ENCODE results near the gene USP22.
"Not testable (repeated sequence)": the region's sequence is repeated elsewhere in the genome, so short reads cannot be mapped to it uniquely, and the experiment has no call there.

Gene USP22

GRCh38 chr17:20989991-20990855 lies 52.6 kb downstream of the USP22 start:
- DNase-seq (ENCODE audit: low read depth, low spot score): no peak

GRCh38 chr17:20989481-20989880 lies 53.3 kb downstream of the USP22 start:
- DNase-seq (ENCODE audit: low read depth, low spot score): no peak

DNA sequence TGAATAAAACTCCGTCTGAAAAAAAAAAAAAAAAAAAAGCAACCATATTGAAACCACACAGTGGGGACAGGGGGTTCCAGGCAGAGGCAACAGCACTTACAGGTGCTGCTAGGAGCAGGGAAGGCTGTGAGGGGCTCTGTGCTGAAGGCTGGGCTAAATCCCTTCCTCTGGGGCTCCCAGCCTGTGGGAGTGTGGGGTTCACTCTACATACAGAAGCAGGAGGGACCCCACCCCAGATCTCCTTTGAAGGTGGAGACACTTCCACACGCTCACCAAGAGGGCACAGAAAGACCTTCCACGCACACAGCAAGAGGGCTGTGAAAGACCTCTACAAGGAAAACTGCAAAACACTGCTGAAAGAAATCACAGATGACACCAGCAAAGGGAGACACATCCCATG lies 53.9 kb downstream of the USP22 start:
- no peak for DNase-seq (ENCODE audit: low read depth, low spot score)

- DNase-seq (ENCODE audit: low read depth, low spot score): no peak
These were observed 54.7 kb downstream of the USP22 start for GRCh38 chr17:20988001-20988636.

DNA sequence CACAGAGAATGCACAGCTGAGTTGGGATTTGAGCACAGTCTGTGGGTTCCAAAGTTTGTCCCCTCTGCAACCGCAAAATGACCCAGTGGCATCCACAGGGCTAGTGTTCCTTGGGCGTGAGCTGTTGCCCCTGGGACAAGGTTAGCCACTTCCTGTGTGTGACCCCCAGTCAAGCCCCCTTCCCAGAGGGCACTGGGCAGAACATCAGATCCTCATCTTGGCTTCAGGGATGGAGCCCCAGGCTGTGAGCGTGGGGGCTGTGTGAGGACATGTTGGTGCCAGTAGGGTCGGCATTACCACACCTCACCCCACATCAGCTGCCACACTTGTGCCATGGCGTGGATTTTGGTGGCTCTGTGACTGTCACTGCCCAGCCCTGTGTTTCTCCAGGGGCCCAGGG lies 55.3 kb downstream of the USP22 start:
- no peak for DNase-seq (ENCODE audit: low read depth, low spot score)

DNA sequence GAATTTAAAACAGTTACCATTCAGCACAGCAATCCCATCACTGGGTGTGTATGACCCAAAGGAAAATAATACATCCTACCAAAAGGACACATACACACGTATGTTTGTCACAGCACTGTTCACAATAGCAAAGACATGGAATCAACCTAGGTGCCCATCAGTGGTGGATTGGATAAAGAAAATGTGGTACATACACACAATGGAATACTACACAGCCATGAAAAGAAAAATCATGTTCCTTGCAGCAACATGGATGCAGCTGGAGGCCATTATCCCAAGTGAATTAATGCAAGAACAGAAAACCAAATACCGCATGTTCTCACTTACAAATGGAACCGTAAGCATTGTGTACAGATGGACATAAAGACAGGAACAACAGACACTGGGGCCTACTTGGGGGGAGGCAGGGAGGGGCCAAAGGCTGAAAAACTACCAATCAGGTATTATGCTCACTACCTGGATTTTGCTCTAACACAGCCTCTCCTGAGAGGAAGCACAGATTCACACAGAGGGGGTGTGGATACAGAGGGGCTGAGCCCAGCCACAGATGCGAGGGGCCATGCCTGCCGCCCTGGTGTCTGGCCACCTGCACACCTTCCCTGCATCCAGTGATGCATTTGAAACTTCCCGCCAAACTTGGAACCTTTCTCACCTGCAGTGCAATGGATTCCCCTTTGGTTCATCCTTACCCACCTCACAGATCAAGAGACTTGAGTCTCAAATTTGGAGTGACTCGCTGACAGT lies 55.9 kb downstream of the USP22 start:
- no peak for DNase-seq (ENCODE audit: low read depth, low spot score)

DNA sequence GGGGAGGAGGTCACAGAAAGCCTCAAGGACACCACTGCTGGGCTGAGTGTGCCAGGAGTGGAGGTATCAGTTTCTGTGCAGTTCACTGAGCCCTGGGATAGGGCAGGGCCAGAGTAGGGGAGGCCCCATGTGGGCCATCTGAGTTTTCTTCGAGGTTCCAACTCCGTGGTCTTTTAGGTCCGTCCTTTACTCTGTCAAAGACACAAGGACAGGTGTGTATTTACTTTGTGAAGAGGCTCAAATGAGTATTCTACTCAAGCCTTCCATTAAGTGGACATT lies 59.5 kb downstream of the USP22 start:
- no peak for DNase-seq (ENCODE audit: low read depth, low spot score)

- DNase-seq (ENCODE audit: low read depth, low spot score): no peak
These were observed 60.0 kb downstream of the USP22 start for GRCh38 chr17:20982589-20983358.

DNA sequence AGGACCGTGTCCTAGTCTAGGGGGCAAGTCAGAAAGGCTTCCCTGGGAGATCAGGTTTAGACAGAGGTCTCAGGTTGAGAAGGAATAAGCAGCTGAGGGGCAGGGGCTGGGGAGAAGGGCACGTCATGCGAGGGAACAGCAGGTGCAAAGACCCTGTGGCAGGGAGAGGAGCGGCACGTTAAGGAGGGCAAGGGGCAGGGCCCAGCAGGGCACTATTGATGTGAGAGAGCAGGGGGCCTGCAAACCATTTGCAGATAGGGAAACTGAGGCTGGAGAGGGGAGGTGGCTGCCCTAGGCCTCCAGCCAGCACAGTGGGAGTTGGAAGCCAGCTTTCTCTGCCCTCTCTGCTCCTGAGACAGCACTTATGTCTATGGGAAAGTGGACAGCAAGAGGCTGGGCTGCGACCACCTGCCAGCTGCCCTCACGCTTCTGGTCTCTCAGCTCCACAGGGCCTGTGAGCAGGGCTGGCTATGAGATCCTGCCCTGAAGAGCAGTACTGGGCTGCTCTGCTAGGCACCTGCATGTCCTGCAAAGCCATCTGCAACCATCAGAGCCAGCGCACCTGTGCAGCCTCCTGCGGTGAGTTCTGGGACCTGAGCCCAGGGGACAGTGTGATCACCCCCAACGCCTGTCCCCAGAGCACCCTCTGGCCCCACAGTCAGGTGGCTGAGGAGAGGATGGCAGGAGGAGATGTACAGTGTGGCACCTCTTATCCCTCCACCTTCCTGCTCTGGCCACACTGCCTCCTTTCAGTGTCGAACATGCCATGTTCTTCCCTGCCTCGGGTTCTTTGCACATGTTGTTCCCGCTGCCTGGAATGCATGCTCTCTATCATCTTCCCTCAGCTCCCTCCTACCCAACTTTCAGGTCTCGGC lies 61.5 kb downstream of the USP22 start:
- DNase-seq (ENCODE audit: low read depth, low spot score): no peak

DNA sequence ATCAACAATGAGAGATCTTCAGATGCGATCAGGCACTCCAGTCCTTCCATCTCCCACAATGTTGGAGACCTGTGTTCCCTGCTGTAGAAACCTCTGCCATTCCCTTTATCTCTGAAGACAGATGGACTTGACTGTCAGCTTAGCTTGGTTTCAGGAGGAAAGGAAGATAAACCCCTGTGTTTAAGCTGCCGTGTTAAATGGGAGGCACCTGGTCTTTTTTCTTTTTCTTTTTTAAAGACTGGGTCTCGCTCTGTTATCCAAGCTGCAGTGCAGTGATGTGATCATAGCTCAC lies 63.1 kb downstream of the USP22 start:
- no peak for DNase-seq (ENCODE audit: low read depth, low spot score)

DNA sequence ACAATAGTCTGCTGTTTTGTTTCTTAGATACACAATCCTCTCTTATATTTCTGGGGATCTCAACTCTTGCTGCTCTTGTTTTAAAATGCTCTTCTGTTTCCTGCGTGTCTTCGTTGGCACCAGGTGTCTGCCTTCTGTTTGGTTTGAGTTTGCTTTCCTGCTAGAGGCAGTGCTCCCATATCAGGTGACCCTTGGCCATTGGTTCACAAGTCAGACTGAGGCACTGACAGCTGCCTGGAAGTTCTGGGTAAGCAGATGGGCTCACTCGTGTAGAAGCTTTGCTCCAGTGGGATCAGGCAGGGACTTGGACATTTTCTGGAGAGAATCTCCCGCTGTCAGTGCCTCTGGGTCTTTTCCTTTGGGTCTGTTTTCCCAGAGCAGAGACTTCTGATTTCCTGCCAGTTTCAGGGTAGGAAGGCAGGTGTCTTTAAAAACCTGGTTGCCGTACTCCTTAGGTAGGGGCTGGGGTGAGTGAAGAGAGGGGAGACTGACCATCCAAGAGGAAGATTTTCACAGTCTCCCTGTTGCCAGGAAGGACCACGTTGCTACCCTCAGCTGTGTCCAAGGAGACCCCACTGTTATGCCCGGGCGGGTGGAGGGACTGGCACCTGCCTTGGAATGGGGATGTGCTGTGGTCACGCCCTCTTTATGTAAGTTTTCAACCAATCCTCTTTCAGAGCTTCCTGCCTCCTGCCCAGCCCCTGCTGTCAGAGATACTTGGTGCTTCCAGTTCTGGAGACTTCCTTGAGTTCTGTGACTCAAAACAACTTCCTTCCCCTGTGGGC lies 63.6 kb downstream of the USP22 start:
- not testable (repeated sequence) for DNase-seq (ENCODE audit: low read depth, low spot score)

GRCh38 chr17:20977609-20978253 lies 65.1 kb downstream of the USP22 start:
- not testable (repeated sequence) for DNase-seq (ENCODE audit: low read depth, low spot score)

DNA sequence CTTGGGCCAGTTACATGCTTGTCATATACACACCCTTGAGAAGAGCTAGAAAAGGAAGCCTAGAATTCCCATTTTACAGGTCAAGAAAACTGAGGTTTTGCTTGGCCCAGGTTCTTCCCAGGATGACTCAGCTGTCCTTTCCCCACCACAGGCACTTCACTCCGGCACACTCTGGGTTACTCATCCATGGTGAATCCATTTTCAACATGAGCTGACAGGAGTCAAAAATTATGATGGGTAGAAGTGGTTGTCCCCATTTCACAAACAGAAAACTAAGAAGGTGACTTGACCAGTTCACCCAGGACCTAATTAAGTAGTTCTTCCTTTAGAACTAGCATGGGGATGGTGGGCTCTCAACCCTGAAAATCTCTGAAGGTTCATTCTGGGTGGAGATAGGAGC lies 67.2 kb downstream of the USP22 start:
- no peak for DNase-seq (ENCODE audit: low read depth, low spot score)

DNA sequence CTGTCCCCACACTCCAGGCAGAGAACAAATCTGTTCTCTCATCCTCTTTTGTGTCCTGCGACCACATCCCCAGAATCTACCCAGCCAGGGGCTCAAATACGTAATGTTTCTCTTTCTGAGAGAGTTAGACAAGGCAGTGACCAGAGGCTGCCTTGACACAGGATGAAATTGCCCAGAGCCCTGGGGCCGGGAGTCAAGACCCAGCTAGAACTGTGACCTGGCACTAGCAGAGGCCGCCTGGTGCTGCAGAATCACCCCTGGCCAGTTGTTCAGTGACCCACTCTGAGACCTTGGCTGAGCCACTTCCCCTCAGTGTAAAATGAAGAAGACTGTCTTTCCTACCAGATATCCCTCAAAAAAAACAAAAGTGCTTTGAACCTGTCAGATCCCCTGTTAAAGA lies 72.5 kb downstream of the USP22 start:
- DNase-seq (ENCODE audit: low read depth, low spot score): no peak

DNA sequence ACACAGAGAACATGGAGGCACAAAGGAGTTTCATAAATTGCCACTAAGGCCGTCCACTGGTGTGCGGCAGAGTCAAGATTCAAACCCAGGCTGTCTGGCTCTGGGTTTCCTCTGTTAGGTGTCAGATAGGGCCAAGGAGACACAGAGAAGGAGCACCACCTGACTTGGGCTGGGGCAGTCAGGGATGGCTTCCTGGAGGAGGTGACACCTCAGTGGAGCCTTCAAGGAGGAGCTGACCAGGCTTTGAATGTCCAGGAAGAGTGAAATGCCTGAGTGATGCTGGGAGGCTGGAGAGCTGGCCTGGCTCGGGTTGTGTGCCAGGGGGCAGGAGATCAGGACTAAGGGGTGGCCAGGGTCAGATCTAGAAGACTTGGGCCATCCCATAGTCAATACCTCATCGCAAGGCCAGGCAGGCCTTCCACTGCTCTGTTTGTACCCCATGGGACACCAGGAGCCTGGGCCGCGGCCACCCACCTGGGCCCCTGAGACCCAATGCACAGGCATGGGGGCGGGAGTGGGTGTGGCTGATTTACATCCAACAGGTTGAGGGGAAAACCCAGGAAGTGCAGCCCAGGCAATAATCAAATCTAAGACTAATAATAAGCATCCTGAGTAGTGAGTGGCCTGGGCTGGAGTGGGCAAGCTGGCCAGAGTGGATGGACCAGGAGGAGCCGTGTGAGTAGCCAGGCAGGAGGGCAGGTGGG lies 73.7 kb downstream of the USP22 start:
- DNase-seq (ENCODE audit: low read depth, low spot score): no peak

DNA sequence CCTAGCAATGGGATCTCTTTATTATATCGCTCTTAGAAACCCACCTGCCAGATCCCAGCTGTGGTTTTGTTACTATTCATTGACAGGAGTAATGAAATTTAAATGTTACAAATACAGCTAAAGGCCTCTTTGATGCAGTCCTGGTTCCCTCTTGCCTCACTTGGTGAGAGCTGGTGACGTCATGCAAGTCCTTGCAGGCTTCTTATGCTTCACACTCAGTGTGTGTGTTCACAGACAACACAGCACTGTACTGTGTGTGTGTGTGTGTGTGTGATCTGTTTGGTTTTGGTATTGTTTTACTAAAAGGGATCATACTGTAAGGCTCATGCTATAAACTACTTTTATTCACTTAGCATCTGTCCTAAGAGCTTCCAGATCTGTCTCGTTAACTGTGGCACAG lies 75.0 kb downstream of the USP22 start:
- DNase-seq (ENCODE audit: low read depth, low spot score): no peak

GRCh38 chr17:20966870-20967269 lies 75.9 kb downstream of the USP22 start:
- no peak for DNase-seq (ENCODE audit: low read depth, low spot score)

GRCh38 chr17:20965492-20965891 lies 77.3 kb downstream of the USP22 start:
- no peak for DNase-seq (ENCODE audit: low read depth, low spot score)

- DNase-seq (ENCODE audit: low read depth, low spot score): no peak
These were observed 81.2 kb downstream of the USP22 start for GRCh38 chr17:20961586-20961985.

All from activated naive CD8-positive, alpha-beta T cell treated with anti-CD3 and anti-CD28 coated beads, Interleukin-2, amount 50 U/mL, for 16 hours (primary cell).